Panc1 (cell line): Measurements from ENCODE around the gene TAS1R2. TPM values are rescaled to one million over a fixed set of nuclear protein-coding genes. Genes with fewer than 3 reads are reported as not detected.

Experiments used
- ATAC-seq: fragments of 200-7000 bp; cut with Tn5 transposase; 2 replicates; pipeline ENCODE4 v1.9.1; 2020; ENCODE audit warnings: mild to moderate bottlenecking, moderate library complexity
- BruUV-seq: library from RNA; stranded (reverse); fragments of 400-500 nt; replicated peaks from 2 replicates; lab custom pipeline; 2021; lab: Mats Ljungman, UMichigan
- CTCF ChIA-PET: fragments of 300-600 bp; sonication (Branson Sonifier 250); formaldehyde crosslinking; loops from one replicate; lab custom pipeline; 2022; ENCODE audit warnings: antibody characterized with exemption; lab: Charles Lee
- POLR2A ChIA-PET: fragments of 300-600 bp; sonication (Branson Sonifier 250); formaldehyde crosslinking; loops from one replicate; lab custom pipeline; 2022; ENCODE audit warnings: antibody characterized with exemption; lab: Charles Lee
- DNase-seq: peaks from one replicate; pipeline ENCODE4 v3.0.0-alpha.2; 2010; ENCODE audit warnings: low read depth, low spot score
- H3K27ac ChIP-seq: 2 replicates; pipeline ENCODE4 v1.5.1; 2011; ENCODE audit warnings: mild to moderate bottlenecking, low read length, inconsistent platforms
- H3K27me3 ChIP-seq: fragments of 200-500 bp; sonication (Bioruptor generic); 2 replicates; pipeline ENCODE4 v1.6.0; 2014; ENCODE audit warnings: low read length, inconsistent platforms; ENCODE audit not compliant: control insufficient read depth, insufficient read depth
- H3K36me3 ChIP-seq: fragments of 200-500 bp; sonication (Bioruptor generic); 2 replicates; pipeline ENCODE4 v1.5.1; 2014; ENCODE audit warnings: inconsistent platforms, mild to moderate bottlenecking, low read length, moderate library complexity; ENCODE audit not compliant: control insufficient read depth, insufficient read depth
- H3K4me1 ChIP-seq: 2 replicates; pipeline ENCODE4 v1.5.1; 2011; ENCODE audit warnings: inconsistent platforms, mild to moderate bottlenecking, low read length, moderate library complexity; ENCODE audit not compliant: control insufficient read depth, insufficient read depth
- H3K4me3 ChIP-seq, 2 experiments: 2 replicates each; pipeline ENCODE4 v1.5.1; 2011 to 2012; ENCODE audit warnings: low read depth in 2 of 2, low read length in 2 of 2, mild to moderate bottlenecking in 2 of 2, inconsistent platforms in 1 of 2, moderate library complexity in 1 of 2
- H3K9me3 ChIP-seq: fragments of 200-500 bp; sonication (Bioruptor generic); 2 replicates; pipeline ENCODE4 v1.5.1; 2014; ENCODE audit warnings: low read depth, mild to moderate bottlenecking, inconsistent platforms, low read length, moderate library complexity; ENCODE audit not compliant: control insufficient read depth, insufficient read depth
- POLR2AphosphoS5 ChIP-seq: IDR thresholded peaks from 2 replicates; pipeline ENCODE4 v1.6.1; 2012; ENCODE audit warnings: mild to moderate bottlenecking, low read depth, low read length, moderate library complexity
- SIN3A ChIP-seq: IDR thresholded peaks from 2 replicates; pipeline ENCODE4 v1.6.1; 2012; ENCODE audit warnings: low read depth, mild to moderate bottlenecking, low read length, moderate library complexity, borderline replicate concordance; ENCODE audit not compliant: insufficient read depth
- TCF7L2 ChIP-seq: IDR thresholded peaks from 2 replicates; pipeline ENCODE4 v1.6.1; 2011; ENCODE audit warnings: mild to moderate bottlenecking, low read depth, low read length, inconsistent platforms
- in situ Hi-C: cut with HindIII; loops from 2 replicates; pipeline ENCODE4 v1.10.0; 2016; ENCODE audit warnings: low sequenced_read_pairs, low pct_unique_long_range_greater_than_20kb
- intact Hi-C: fragments of 100-400 bp; cut with micrococcal nuclease; formaldehyde crosslinking; loops from one replicate; pipeline ENCODE4 v1.10.0; 2022; ENCODE audit not compliant: unreplicated experiment
- total RNA-seq: library from RNA; stranded (reverse); gene quantifications from one replicate; pipeline ENCODE4 v1.2.1, GENCODE V29; 2021; ENCODE audit not compliant: unreplicated experiment
- TF ChIP-seq, protein P1 (sequence below), 2 experiments: IDR thresholded peaks; 2 replicates each; pipeline ENCODE4 v1.6.1; 2011 to 2012; ENCODE audit warnings: low read depth in 2 of 2, control low read depth in 1 of 2, low read length in 1 of 2, mild to moderate bottlenecking in 1 of 2, moderate library complexity in 1 of 2; ENCODE audit not compliant: insufficient read depth in 1 of 2
- TF ChIP-seq, protein P2 (sequence below): fragments of 450-650 bp; IDR thresholded peaks from 2 replicates; pipeline ENCODE4 v1.5.1; 2017; ENCODE audit warnings: mild to moderate bottlenecking

The TAS1R2 gene
- total RNA-seq, 1 experiment from 2014 or later: not detected

DNA sequence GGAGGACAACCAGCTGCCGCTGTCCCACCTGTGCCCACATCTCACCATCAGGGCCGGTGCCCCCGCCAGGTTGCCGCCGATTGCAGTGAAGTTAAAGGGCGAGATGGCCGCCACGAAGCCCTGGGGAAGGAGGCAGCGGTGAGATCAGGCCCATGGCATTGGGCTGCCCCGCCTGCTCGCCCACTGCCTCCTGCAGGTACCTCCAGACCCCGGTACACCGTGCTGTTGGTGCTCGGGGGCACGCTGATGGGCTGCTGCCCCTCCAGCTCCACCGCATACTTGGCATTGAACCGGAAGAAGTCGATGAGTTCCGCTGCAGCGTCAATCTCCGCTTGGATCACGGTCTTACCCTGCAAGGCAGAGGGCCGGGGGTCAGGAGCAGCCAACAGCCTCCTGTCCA lies 23.6 kb upstream of the TAS1R2 start:
- in situ Hi-C loops (no loop called here), intact Hi-C loops (no loop called here)
- no TSS peak for BruUV-seq
- H3K27ac ChIP-seq: no peak overlapping the region
- DNase-seq (no peak), ATAC-seq (no peak)
- ChIA-PET CTCF (no interaction called here), POLR2A (no interaction called here)
- no peaks in the 10 kb centered on the region for H3K27me3 ChIP-seq
- no peak overlapping the region for H3K4me3 ChIP-seq
- TF ChIP-seq POLR2AphosphoS5 (no peak), TCF7L2 (no peak), SIN3A (no peak)
- TF ChIP-seq, protein P1, sequence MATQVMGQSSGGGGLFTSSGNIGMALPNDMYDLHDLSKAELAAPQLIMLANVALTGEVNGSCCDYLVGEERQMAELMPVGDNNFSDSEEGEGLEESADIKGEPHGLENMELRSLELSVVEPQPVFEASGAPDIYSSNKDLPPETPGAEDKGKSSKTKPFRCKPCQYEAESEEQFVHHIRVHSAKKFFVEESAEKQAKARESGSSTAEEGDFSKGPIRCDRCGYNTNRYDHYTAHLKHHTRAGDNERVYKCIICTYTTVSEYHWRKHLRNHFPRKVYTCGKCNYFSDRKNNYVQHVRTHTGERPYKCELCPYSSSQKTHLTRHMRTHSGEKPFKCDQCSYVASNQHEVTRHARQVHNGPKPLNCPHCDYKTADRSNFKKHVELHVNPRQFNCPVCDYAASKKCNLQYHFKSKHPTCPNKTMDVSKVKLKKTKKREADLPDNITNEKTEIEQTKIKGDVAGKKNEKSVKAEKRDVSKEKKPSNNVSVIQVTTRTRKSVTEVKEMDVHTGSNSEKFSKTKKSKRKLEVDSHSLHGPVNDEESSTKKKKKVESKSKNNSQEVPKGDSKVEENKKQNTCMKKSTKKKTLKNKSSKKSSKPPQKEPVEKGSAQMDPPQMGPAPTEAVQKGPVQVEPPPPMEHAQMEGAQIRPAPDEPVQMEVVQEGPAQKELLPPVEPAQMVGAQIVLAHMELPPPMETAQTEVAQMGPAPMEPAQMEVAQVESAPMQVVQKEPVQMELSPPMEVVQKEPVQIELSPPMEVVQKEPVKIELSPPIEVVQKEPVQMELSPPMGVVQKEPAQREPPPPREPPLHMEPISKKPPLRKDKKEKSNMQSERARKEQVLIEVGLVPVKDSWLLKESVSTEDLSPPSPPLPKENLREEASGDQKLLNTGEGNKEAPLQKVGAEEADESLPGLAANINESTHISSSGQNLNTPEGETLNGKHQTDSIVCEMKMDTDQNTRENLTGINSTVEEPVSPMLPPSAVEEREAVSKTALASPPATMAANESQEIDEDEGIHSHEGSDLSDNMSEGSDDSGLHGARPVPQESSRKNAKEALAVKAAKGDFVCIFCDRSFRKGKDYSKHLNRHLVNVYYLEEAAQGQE (IDR thresholded peaks at IDR 0.05; ENCODE audit: insufficient read depth in 1 of 2, low read depth in 2 of 2, low read length in 1 of 2): no peak
- TF ChIP-seq, protein P2, sequence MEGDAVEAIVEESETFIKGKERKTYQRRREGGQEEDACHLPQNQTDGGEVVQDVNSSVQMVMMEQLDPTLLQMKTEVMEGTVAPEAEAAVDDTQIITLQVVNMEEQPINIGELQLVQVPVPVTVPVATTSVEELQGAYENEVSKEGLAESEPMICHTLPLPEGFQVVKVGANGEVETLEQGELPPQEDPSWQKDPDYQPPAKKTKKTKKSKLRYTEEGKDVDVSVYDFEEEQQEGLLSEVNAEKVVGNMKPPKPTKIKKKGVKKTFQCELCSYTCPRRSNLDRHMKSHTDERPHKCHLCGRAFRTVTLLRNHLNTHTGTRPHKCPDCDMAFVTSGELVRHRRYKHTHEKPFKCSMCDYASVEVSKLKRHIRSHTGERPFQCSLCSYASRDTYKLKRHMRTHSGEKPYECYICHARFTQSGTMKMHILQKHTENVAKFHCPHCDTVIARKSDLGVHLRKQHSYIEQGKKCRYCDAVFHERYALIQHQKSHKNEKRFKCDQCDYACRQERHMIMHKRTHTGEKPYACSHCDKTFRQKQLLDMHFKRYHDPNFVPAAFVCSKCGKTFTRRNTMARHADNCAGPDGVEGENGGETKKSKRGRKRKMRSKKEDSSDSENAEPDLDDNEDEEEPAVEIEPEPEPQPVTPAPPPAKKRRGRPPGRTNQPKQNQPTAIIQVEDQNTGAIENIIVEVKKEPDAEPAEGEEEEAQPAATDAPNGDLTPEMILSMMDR: no peak
- no peaks in the 10 kb centered on the region for H3K36me3 ChIP-seq
- H3K9me3 ChIP-seq: no peaks in the 10 kb centered on the region
- no peaks in the 10 kb centered on the region for H3K4me1 ChIP-seq

DNA sequence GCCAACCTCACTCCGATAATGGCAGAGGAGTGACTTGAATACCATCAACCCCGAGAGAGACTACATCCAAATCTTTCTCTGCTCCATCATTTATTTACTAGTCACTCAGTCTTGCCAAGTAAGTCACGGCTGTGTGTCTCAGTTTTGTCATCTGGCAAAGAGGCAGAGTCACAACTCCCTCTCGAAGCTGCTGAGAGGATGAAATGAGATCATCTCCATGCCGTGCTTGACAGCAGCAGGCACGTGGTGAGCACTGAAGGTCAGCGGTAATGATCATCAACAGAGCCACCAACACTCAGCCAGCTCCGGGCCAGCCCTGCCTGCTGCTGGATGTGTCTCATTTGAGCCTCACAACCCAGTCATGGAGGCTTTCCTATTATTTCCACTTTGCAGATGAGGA lies 23.0 kb upstream of the TAS1R2 start:
- in situ Hi-C loops (no loop called here), intact Hi-C loops (no loop called here)
- POLR2A ChIA-PET: no interaction called here
- no TSS peak for BruUV-seq
- Histone ChIP-seq H3K36me3 (no peaks in the 10 kb centered on the region), H3K27ac (no peak overlapping the region), H3K9me3 (no peaks in the 10 kb centered on the region), H3K4me1 (no peaks in the 10 kb centered on the region), H3K4me3 (no peak overlapping the region), H3K27me3 (no peaks in the 10 kb centered on the region)
- TF ChIP-seq SIN3A: no peak
- no peak for TF ChIP-seq TCF7L2
- TF ChIP-seq, protein P1 (IDR thresholded peaks at IDR 0.05; ENCODE audit: insufficient read depth in 1 of 2, low read depth in 2 of 2, low read length in 1 of 2): no peak
- TF ChIP-seq, protein P2: no peak
- TF ChIP-seq POLR2AphosphoS5: no peak
- CTCF ChIA-PET: no interaction called here
- ATAC-seq (no peak), DNase-seq (no peak)
